H9 (cell line): Measurements from ENCODE around the gene BORCS6. TPM values are rescaled to one million over a fixed set of nuclear protein-coding genes. Genes with fewer than 3 reads are reported as not detected.
A peak's percentile ranks its signal among the peaks of the same experiment; 100 is the strongest.

Experiments used
- DNase-seq: peaks from one replicate; pipeline ENCODE4 v3.0.0-alpha.2; 2017
- H2AFZ ChIP-seq: one replicate; pipeline ENCODE4 v1.6.1; 2013; ENCODE audit warnings: mild to moderate bottlenecking, low read length, control low read depth, moderate library complexity
- H2AK5ac ChIP-seq: 2 replicates; pipeline ENCODE4 v1.6.1; 2013; ENCODE audit warnings: low read length, control low read depth, mixed read lengths; ENCODE audit not compliant: insufficient read length
- H2BK120ac ChIP-seq: one replicate; pipeline ENCODE4 v1.6.1; 2013; ENCODE audit warnings: low read depth, mild to moderate bottlenecking, low read length, control low read depth, inconsistent platforms; ENCODE audit not compliant: poor library complexity, severe bottlenecking
- H2BK12ac ChIP-seq: 2 replicates; pipeline ENCODE4 v1.6.1; 2013; ENCODE audit warnings: low read length, control low read depth, mixed read lengths, low read depth; ENCODE audit not compliant: insufficient read length
- H2BK15ac ChIP-seq: 2 replicates; pipeline ENCODE4 v1.6.1; 2013; ENCODE audit warnings: low read depth, low read length, control low read depth
- H2BK20ac ChIP-seq: one replicate; pipeline ENCODE4 v1.6.1; 2013; ENCODE audit warnings: low read depth, mild to moderate bottlenecking, low read length, control low read depth, inconsistent platforms; ENCODE audit not compliant: poor library complexity, severe bottlenecking
- H2BK5ac ChIP-seq: 2 replicates; pipeline ENCODE4 v1.6.1; 2013; ENCODE audit warnings: low read length, control low read depth, mixed read lengths; ENCODE audit not compliant: insufficient read length
- H3K14ac ChIP-seq: 2 replicates; pipeline ENCODE4 v1.6.1; 2013; ENCODE audit warnings: low read length, control low read depth; ENCODE audit not compliant: insufficient read depth
- H3K18ac ChIP-seq: 2 replicates; pipeline ENCODE4 v1.6.1; 2013; ENCODE audit warnings: low read depth, mild to moderate bottlenecking, mixed read lengths, low read length, control low read depth; ENCODE audit not compliant: insufficient read length
- H3K23ac ChIP-seq: 2 replicates; pipeline ENCODE4 v1.6.1; 2013; ENCODE audit warnings: low read length, control low read depth, mixed read lengths, low read depth; ENCODE audit not compliant: insufficient read length
- H3K23me2 ChIP-seq: 2 replicates; pipeline ENCODE4 v1.6.1; 2013; ENCODE audit warnings: low read depth, mild to moderate bottlenecking, mixed read lengths, low read length, control low read depth; ENCODE audit not compliant: insufficient read length, poor library complexity, severe bottlenecking
- H3K27ac ChIP-seq: 2 replicates; pipeline ENCODE4 v1.5.1; 2013; ENCODE audit warnings: low read length, control low read depth, mixed read lengths, low read depth; ENCODE audit not compliant: insufficient read length
- H3K27me3 ChIP-seq: 2 replicates; pipeline ENCODE4 v1.6.1; 2013; ENCODE audit warnings: low read length, control low read depth, inconsistent platforms; ENCODE audit not compliant: insufficient read depth
- H3K4ac ChIP-seq: 2 replicates; pipeline ENCODE4 v1.6.1; 2013; ENCODE audit warnings: low read depth, mild to moderate bottlenecking, control low read depth, inconsistent platforms, low read length, moderate library complexity
- H3K4me1 ChIP-seq: 2 replicates; pipeline ENCODE4 v1.6.1; 2013; ENCODE audit warnings: low read length, control low read depth, inconsistent platforms; ENCODE audit not compliant: insufficient read depth
- H3K4me2 ChIP-seq: 2 replicates; pipeline ENCODE4 v1.6.1; 2013; ENCODE audit warnings: low read length, control low read depth, mixed read lengths; ENCODE audit not compliant: insufficient read length, insufficient read depth
- H3K56ac ChIP-seq: 2 replicates; pipeline ENCODE4 v1.6.1; 2013; ENCODE audit warnings: low read depth, mild to moderate bottlenecking, mixed read lengths, low read length, control low read depth; ENCODE audit not compliant: insufficient read length
- H3K79me1 ChIP-seq: 2 replicates; pipeline ENCODE4 v1.6.1; 2013; ENCODE audit warnings: low read depth, mild to moderate bottlenecking, moderate library complexity, low read length, control low read depth, inconsistent platforms; ENCODE audit not compliant: insufficient read depth, poor library complexity, severe bottlenecking
- H3K79me2 ChIP-seq: 2 replicates; pipeline ENCODE4 v1.6.1; 2013; ENCODE audit warnings: low read length, control low read depth, inconsistent platforms; ENCODE audit not compliant: insufficient read depth
- H3K9ac ChIP-seq: 2 replicates; pipeline ENCODE4 v1.6.1; 2013; ENCODE audit warnings: low read length, control low read depth, mixed read lengths; ENCODE audit not compliant: insufficient read length; ENCODE audit errors: extremely low read depth
- H3K9me3 ChIP-seq: one replicate; pipeline ENCODE4 v1.6.1; 2013; ENCODE audit warnings: low read depth, low read length, inconsistent platforms; ENCODE audit not compliant: control insufficient read depth
- H3T11ph ChIP-seq: one replicate; pipeline ENCODE4 v1.6.1; 2013; ENCODE audit warnings: mild to moderate bottlenecking, low read length, control low read depth, inconsistent platforms
- H4K20me1 ChIP-seq: one replicate; pipeline ENCODE4 v1.6.1; 2013; ENCODE audit not compliant: control insufficient read depth, insufficient read length, insufficient read depth
- H4K5ac ChIP-seq: 2 replicates; pipeline ENCODE4 v1.6.1; 2013; ENCODE audit warnings: low read depth, mild to moderate bottlenecking, mixed read lengths, low read length, control low read depth; ENCODE audit not compliant: insufficient read length
- H4K8ac ChIP-seq: replicated peaks from 2 replicates; pipeline ENCODE4 v1.6.1; 2013; ENCODE audit warnings: low read length, control low read depth, mixed read lengths, low read depth; ENCODE audit not compliant: insufficient read length
- H4K91ac ChIP-seq: 2 replicates; pipeline ENCODE4 v1.6.1; 2013; ENCODE audit warnings: low read depth, mild to moderate bottlenecking, moderate library complexity, mixed read lengths, low read length, control low read depth; ENCODE audit not compliant: insufficient read length
- H3K27ac Mint-ChIP-seq, 3 experiments: 2 replicates in 2 of 3; 3 replicates in 1 of 3; pipeline ENCODE4 v1.8.0; 2020 to 2021; ENCODE audit warnings: mixed read lengths in 3 of 3, mild to moderate bottlenecking in 1 of 3, moderate library complexity in 1 of 3
- H3K27me3 Mint-ChIP-seq: 2 replicates; pipeline ENCODE4 v1.8.0; 2021; ENCODE audit warnings: low read depth, mild to moderate bottlenecking, moderate library complexity, mixed read lengths
- H3K36me3 Mint-ChIP-seq, 3 experiments: 2 replicates in 2 of 3; 3 replicates in 1 of 3; pipeline ENCODE4 v1.8.0; 2020 to 2021; ENCODE audit warnings: low read depth in 3 of 3, mixed read lengths in 3 of 3; ENCODE audit not compliant: insufficient read depth in 1 of 3
- H3K4me1 Mint-ChIP-seq, 2 experiments: 2 replicates each; pipeline ENCODE4 v1.8.0; 2020; ENCODE audit warnings: mixed read lengths in 2 of 2
- H3K4me3 Mint-ChIP-seq, 2 experiments: 2 replicates in 1 of 2; 3 replicates in 1 of 2; pipeline ENCODE4 v1.8.0; 2020 to 2021; ENCODE audit warnings: mild to moderate bottlenecking in 2 of 2, mixed read lengths in 2 of 2, moderate library complexity in 1 of 2
- H3K9me3 Mint-ChIP-seq, 2 experiments: 2 replicates in 1 of 2; 3 replicates in 1 of 2; pipeline ENCODE4 v1.8.0; 2020; ENCODE audit warnings: mild to moderate bottlenecking in 2 of 2, mixed read lengths in 2 of 2, moderate library complexity in 1 of 2
- CTCF ChIP-seq: fragments of 200-600 bp; sonication (generic); conservative IDR thresholded peaks from 3 replicates; pipeline ENCODE4 v1.8.0; 2021; ENCODE audit warnings: antibody characterized with exemption, mild to moderate bottlenecking
- WGBS: extraction: QIAGEN DNeasy Blood & Tissue Kit; methylation state at CpG from one replicate; pipeline ENCODE4 v1.1.7; 2013; ENCODE audit warnings: missing lambda C conversion rate, low lambda C conversion rate, mixed read lengths; ENCODE audit not compliant: insufficient read length; ENCODE audit errors: extremely low coverage; 5-methylcytosine and 5-hydroxymethylcytosine counted together
- total RNA-seq: library from RNA; stranded (reverse); gene quantifications from 2 replicates; pipeline ENCODE4 v1.2.1, GENCODE V29; 2021

BORCS6 gene
- total RNA-seq, 1 experiment from 2014 or later = 3.1 TPM

- DNase-seq = peak; percentile 79
- H3K23me2 ChIP-seq = peaks cover 13% of the 10 kb centered on the region
- WGBS = no CpG with 5 or more reads among the region's 75 CpGs
Observed at GRCh38 chr17:8162233-8162996, 27.6 kb downstream of the BORCS6 start, which contains the start of gene VAMP2. Gene VAMP2 (minus strand): TSS chr17:8162948. CDS start chr17:8162879, 69 bp downstream.

More at GRCh38 chr17:8162233-8162996, 27.6 kb downstream of the BORCS6 start, which contains the start of gene VAMP2:
- no peak within 1 kb of the TSS for H2AFZ ChIP-seq
- no peaks in the 10 kb centered on the region for H3K27me3 Mint-ChIP-seq
- H4K91ac ChIP-seq = peak within 1 kb of the TSS; percentile 15
- H3K18ac ChIP-seq = peak within 1 kb of the TSS; percentile 97
- peak within 1 kb of the TSS; percentile 83 for H2BK12ac ChIP-seq
- peak within 1 kb of the TSS; percentile 20; the same call in 1 of the 2 replicates for H3K4ac ChIP-seq
- H4K5ac ChIP-seq = peak within 1 kb of the TSS; percentile 93
- H3K27ac ChIP-seq = peak within 1 kb of the TSS; percentile 62
- H3K9me3 Mint-ChIP-seq = no peaks in the 10 kb centered on the region
- H3K9ac ChIP-seq = peak within 1 kb of the TSS; percentile 89
- no peaks in the 10 kb centered on the region for H3K9me3 ChIP-seq
- peaks cover 3% of the 10 kb centered on the region; the same call in 1 of the 2 replicates for H3K4me1 ChIP-seq
- H2BK15ac ChIP-seq = no peak within 1 kb of the TSS
- peak within 1 kb of the TSS; percentile 62 for H2BK120ac ChIP-seq
- no peaks in the 10 kb centered on the region for H4K20me1 ChIP-seq
- no peak within 1 kb of the TSS for H2BK20ac ChIP-seq
- peaks cover 38 to 42% of the 10 kb centered on the region in 2 experiments for H3K4me1 Mint-ChIP-seq
- H4K8ac ChIP-seq = no peak within 1 kb of the TSS
- H3K27ac Mint-ChIP-seq = peak within 1 kb of the TSS; percentile 98 to 100 (median 99)
- peak within 1 kb of the TSS; percentile 79 for H2BK5ac ChIP-seq
- H3K4me2 ChIP-seq = peak within 1 kb of the TSS; percentile 58
- H3K56ac ChIP-seq = no peak within 1 kb of the TSS
- peak within 1 kb of the TSS; percentile 95 for H3K14ac ChIP-seq
- H3T11ph ChIP-seq = no peak within 1 kb of the TSS
- H3K79me2 ChIP-seq = no peaks in the 10 kb centered on the region
- H3K36me3 Mint-ChIP-seq = peaks cover 10 to 26% (median 22%) of the 10 kb centered on the region in 3 experiments
- H3K27me3 ChIP-seq = no peaks in the 10 kb centered on the region
- TF ChIP-seq CTCF = no peak
- H2AK5ac ChIP-seq = no peak within 1 kb of the TSS
- no peaks in the 10 kb centered on the region for H3K79me1 ChIP-seq
- H3K23ac ChIP-seq = peak within 1 kb of the TSS; percentile 57
- H3K4me3 Mint-ChIP-seq = peak within 1 kb of the TSS; percentile 86 to 95
